ENCODE data around the gene NPFF.

NPFF gene

DNA sequence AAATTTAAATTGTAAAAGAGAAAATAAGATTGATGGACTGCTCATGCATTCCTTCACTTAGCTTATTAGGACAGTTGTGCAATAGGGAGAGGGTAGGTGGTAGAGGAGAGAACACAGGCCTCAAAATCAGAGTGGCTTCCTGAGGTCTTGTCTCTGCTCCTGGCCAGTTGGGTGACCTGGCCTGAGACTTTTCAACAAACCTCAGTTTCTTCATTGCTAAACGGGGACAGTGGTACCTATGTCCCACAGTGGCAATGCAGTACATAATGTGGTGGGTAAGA lies 10.6 kb downstream of the NPFF start:
- Histone ChIP-seq H3K4me3 (no peak overlapping the region), H3K36me3 (replicated peaks) (no peaks in the 10 kb centered on the region), H3K9me3 (no peaks in the 10 kb centered on the region), H3K4me1 (peaks cover 20% of the 10 kb centered on the region), H3K27me3 (ENCODE audit: low read depth) (no peaks in the 10 kb centered on the region)
- in situ Hi-C loops (cut with MboI; ENCODE audit: low sequenced_read_pairs), result no loop called here
- DNase-seq (ENCODE audit: low spot score in 2 of 2), result no peak

DNA sequence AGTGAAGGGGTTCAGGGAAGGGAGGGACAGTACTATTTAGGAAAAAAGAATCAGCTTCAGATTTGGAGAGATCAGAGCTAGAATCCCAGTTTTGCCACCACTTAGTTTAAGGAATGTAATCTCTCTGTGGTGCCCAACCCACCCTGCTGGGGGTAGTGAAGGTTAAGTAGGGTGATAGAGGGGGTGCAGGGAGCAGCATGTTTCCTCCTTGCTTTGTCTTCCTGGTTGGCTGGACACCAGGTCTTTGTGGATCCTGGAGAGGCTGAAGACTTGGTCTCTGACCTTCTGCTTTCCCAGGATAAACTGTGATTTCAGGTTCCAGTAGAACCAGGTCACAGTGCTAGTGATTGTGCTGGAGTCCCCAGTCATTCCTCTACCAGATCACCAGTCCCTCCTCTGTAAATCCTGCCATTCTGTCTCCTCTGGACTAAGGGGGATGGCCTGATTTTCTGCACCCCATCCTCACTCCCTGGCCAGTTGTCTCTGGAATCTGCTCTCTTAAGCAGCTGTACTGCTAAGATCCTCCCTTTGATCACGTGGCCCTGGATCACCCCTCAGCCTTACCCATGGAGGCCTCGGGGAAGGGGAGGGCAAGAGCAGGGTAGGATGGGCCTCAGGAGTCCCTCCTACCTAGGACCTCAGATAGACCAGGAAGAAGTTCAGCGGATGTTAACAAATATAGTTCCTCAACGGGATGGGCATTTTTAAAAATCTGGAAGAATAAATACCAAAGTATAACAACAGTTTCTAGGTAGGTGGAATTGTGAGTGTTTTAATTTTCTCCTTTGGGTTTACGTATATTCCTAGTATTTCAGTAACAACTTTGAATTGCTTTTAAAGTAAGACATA lies 11.2 kb downstream of the NPFF start:
- no peak overlapping the region for H3K4me3 ChIP-seq
- no peaks in the 10 kb centered on the region for H3K36me3 ChIP-seq (replicated peaks)
- no peaks in the 10 kb centered on the region for H3K27me3 ChIP-seq (ENCODE audit: low read depth)
- H3K9me3 ChIP-seq, result no peaks in the 10 kb centered on the region
- peak in 1 of 2 experiments; percentile 64 for DNase-seq (ENCODE audit: low spot score in 2 of 2)
- in situ Hi-C loops (cut with MboI; ENCODE audit: low sequenced_read_pairs), result no loop called here
- peaks cover 17% of the 10 kb centered on the region for H3K4me1 ChIP-seq

DNA sequence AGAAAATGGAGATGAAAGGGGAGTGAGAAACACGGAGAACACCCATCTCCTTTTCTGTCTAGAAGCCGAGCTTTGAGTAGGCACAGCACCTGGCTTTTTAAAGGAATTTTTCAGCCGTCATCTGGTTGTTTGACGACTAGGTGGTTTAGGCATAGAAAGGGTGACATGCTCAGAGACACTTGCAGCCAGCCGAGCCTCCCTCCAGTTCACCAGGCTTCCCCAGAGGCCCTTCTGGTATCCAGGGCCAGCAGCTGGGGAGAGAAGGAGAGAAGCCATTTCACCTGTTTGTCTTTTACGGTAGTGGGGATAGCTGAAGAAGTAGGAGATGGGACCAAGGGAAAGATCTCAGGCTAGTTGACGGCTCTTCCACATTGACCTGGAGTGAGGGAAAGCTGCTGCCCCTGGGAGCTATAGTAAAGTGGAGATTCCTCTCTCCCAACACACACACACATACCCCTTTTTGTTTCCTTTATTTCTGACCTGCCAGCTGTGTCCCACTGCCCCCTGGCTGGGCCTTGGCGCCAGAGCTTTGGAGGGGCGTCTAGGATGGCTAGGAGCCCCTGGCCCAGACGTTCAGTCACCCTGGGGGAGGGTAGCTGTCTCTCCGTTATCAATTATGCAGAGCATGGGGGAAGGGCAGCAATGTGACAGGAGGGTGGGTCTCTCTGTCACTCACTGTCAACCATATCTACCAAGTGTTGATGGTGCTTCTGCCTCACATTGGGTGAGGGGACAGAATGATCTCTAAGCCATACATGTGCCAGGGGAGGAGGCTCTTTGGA lies 13.5 kb downstream of the NPFF start:
- H3K4me1 ChIP-seq, result peaks cover 9% of the 10 kb centered on the region; the same call in 1 of the 2 replicates
- H3K27me3 ChIP-seq (ENCODE audit: low read depth), result no peaks in the 10 kb centered on the region
- in situ Hi-C loops (cut with MboI; ENCODE audit: low sequenced_read_pairs), result no loop called here
- H3K9me3 ChIP-seq, result no peaks in the 10 kb centered on the region
- no peak for DNase-seq (ENCODE audit: low spot score in 2 of 2)
- H3K36me3 ChIP-seq (replicated peaks), result no peaks in the 10 kb centered on the region
- H3K4me3 ChIP-seq, result peak overlapping the region; percentile 39

DNA sequence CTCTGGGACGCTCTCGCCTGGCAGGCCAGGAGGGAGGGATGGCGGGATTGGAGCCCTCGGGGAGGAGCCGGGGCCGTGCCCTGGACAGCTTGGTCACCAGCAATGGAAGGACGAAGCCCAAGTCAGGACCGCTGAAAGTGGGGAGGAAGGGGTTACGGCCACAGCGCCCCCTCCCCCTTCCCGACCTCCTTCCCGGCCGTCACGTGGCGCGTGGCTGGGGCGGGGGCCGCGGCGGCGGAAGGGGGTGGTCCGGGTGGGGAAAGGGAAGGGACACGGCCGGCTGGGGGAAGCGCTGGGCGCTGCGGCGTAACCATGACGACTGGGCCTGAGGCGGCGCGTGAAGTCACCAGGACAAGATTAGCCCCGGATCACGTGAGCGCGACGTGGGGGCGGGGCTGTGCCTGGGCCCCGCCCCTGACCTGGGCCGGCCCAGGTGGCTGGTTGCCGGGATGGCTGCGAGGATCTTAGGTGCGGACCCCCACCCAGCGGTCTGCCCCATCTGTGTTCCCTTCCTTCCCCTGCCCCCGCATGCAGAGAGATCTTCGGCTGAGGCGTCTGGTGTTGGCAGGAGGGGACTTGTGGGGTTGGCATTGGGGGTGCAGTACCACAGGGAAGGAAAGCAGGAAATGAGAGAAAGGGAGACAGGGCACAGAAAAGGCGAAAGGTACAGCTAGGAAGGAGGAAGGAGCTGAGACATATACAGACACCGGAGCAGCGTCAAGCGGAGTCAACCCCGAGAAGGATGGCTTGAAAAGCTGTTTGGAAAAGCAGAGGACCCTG lies 14.3 kb downstream of the NPFF start:
- Histone ChIP-seq H3K4me1 (peaks cover 9% of the 10 kb centered on the region; the same call in 1 of the 2 replicates), H3K27me3 (ENCODE audit: low read depth) (no peaks in the 10 kb centered on the region), H3K36me3 (replicated peaks) (peaks cover 3% of the 10 kb centered on the region), H3K4me3 (peak overlapping the region; percentile 39), H3K9me3 (no peaks in the 10 kb centered on the region)
- DNase-seq (ENCODE audit: low spot score in 2 of 2), result peak; percentile 72 to 96
- in situ Hi-C loops (cut with MboI; ENCODE audit: low sequenced_read_pairs), result no loop called here

DNA sequence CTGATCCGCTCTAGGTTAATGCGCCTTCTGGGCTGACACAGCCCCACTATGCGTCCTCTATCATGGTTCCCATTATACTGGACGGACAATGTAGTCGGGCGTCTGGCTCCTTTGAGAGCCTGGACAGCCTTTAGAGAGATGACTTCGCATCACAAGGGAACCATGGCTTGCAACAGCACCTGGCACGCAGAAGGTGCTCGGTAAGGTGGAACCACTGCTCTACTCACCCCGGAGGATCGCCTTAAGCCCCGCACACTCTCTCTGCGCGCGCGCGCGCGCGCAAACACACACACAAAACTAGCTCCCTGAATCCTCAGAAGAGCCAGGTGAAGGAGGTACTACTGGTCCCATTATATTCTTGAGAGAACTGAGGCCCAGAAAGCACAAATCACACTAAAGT lies 15.1 kb downstream of the NPFF start:
- H3K4me1 ChIP-seq, result peaks cover 9% of the 10 kb centered on the region; the same call in 1 of the 2 replicates
- DNase-seq (ENCODE audit: low spot score in 2 of 2), result no peak
- H3K27me3 ChIP-seq (ENCODE audit: low read depth), result no peaks in the 10 kb centered on the region
- in situ Hi-C loops (cut with MboI; ENCODE audit: low sequenced_read_pairs), result no loop called here
- no peaks in the 10 kb centered on the region for H3K9me3 ChIP-seq
- peaks cover 11% of the 10 kb centered on the region for H3K36me3 ChIP-seq (replicated peaks)
- H3K4me3 ChIP-seq, result peak overlapping the region; percentile 39

DNA sequence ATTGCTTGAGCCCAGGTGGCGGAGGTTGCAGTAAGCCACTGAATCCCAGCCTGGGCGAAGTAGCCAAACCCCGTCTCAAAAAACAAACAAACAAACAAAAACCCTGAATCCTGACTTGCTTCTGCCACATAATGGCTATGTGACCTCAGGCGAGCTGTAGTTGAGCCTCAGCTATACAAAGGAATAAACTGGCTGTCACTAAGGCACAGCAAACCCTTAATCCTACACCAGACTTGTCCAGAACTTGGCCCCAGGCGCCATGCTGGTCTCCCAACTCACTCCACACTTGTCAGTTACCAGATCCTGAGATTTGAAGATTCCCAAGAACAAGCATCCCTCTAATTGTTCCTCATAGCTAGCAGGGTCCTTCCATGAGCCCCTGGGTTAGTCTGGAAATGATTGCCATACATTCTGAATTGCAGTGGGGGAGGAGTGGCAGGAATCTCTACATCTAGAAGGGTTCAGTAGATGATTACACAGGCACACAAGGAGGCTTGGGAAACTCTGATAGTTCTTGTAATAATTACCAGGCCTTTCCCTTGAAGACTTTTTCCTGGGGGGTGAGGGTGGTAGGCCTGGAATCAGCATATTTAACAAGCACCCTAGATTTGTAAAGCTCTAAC lies 17.9 kb downstream of the NPFF start:
- H3K27me3 ChIP-seq (ENCODE audit: low read depth), result no peaks in the 10 kb centered on the region
- no peaks in the 10 kb centered on the region for H3K9me3 ChIP-seq
- in situ Hi-C loops (cut with MboI; ENCODE audit: low sequenced_read_pairs), result no loop called here
- peaks cover 39% of the 10 kb centered on the region for H3K36me3 ChIP-seq (replicated peaks)
- DNase-seq (ENCODE audit: low spot score in 2 of 2), result no peak
- H3K4me1 ChIP-seq, result peaks cover 7% of the 10 kb centered on the region; the same call in 1 of the 2 replicates
- H3K4me3 ChIP-seq, result no peak overlapping the region

DNA sequence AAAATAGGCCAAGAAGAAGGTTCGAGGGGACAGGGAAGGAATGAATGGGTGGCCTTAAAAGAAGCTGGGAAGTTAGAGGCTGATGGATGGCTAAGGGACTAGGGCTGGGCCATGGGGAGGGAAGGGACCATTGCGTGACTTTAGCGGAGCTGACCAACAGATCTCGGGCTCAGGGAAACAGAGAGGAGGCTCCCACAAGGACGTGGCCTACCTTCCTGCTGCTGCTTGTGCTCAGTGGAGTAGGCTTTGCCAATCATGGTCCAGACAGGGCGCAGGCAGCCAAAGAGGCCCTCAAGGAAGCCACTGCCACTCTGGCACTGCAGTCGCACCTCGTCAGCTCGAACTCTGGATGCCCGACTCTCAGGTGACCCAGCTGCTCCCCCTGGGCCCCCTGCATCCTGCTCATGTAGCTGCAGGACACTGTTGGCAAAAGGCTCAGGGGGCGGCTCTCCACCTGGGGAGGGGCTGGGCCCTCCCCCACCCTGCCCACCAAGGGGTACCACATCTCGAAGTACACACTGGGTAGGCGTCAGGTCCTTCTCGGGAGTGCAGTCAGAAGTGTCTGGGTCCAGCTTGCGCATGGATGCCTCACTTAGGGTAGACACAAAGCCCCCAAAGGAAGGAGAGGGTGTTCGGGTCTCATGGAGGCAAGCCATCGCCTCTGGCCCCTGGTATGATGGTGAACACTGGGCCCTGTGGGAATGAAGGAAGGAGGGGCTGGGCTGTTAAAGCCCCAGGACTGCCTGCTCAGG lies 20.4 kb downstream of the NPFF start:
- Histone ChIP-seq H3K27me3 (ENCODE audit: low read depth) (no peaks in the 10 kb centered on the region), H3K4me3 (no peak overlapping the region), H3K9me3 (no peaks in the 10 kb centered on the region), H3K36me3 (replicated peaks) (peaks cover 64% of the 10 kb centered on the region), H3K4me1 (no peaks in the 10 kb centered on the region)
- DNase-seq (ENCODE audit: low spot score in 2 of 2), result no peak
- in situ Hi-C loops (cut with MboI; ENCODE audit: low sequenced_read_pairs), result no loop called here

DNA sequence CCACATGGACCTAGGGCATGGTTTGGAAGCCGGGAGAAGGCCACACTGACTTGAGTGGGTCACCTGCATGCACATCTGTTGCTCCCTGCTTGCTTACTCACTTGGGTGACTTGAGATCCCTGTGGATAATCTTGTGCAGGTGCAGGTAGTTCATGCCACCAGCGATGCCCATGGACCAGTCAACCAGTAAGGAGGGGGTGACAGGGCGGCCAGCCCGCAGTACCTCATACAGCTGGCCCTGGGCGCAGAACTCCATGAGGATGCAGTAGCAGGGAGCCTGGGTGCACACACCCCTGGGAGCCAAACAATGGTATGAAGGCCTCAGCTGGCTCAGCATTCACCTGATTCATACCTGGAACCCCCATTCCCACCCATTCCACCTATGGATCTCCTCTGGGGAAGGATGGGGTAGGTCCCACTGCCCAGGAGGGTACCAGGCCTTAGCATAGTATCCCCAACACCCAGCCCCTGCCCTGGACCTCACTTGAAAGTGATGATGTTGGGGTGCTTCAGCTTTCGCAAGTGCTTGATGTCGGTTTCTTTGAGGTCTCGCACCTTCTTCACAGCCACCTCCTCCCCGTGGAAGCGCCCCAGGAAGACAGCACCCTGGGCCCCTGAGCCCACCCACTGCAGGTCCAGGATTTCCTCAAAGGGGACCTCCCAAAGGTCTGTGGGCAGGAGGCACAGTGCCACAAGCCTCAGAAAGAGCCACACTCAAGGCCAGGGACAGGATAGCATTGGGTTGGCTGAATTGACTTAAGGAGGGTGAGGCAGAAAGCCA lies 21.1 kb downstream of the NPFF start:
- Histone ChIP-seq H3K4me3 (no peak overlapping the region), H3K4me1 (peaks cover under 1% of the 10 kb centered on the region; the same call in 1 of the 2 replicates), H3K27me3 (ENCODE audit: low read depth) (no peaks in the 10 kb centered on the region), H3K36me3 (replicated peaks) (peaks cover 72% of the 10 kb centered on the region), H3K9me3 (no peaks in the 10 kb centered on the region)
- no peak for DNase-seq (ENCODE audit: low spot score in 2 of 2)
- in situ Hi-C loops (cut with MboI; ENCODE audit: low sequenced_read_pairs), result no loop called here

DNA sequence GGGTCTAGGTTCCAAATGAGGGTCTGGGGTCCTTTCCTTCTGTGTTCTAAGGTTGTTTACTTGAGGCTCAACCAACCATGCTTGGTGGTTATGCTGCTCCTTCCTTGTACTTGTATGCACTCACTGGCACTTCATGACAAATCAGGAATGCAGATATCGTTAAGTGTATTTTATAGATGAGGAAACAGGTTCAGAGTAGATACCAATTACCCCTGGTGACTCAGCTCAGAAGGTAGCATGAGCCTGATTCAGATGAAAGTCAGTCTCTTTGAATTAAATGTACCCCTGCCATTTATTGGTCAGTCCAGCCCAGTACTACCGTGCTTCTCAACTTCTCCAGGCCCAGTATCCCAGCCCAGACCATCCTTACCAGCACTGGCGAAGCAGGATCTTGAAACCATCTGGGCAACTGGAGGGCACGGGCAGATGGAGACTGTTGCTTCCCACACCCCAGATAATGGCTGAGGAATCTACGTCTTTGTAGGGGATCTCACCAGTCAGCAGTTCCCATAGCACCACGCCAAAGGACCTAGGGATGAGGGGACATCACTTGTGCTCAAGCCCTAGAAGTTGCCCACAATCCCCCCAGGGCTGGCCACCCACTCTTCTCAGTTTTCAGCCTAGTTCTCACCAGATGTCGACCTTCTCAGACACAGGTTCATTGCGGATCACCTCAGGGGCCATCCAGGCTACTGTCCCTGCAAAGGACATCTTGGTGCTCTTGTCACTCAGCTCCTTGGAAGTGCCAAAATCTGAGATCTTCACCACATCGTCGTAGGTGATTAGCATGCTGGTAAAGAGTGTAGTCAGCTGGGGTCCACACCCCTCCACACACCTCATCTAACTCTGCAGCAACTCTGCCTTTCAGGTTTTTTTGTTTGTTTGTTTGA lies 22.4 kb downstream of the NPFF start:
- peaks cover 79% of the 10 kb centered on the region for H3K36me3 ChIP-seq (replicated peaks)

DNA sequence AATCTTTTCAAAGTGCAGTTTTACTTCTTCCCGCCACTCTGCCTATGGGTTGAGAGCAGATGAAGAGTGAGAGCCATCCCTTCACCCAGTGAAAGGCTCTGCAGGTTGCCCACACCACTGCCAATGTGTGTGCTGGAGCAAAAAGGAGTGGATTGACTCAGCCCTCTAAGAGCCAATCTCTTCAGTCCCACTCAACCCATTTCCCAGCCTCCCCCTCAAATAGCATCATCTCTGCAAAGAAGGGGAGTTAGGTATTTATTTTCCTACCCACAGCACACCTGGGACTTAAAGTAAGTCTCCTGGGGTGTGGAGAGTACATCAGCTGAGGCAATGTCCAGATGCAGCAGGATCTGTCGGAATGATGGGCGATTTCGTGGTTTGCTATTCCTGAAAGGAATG lies 23.3 kb downstream of the NPFF start:
- H3K36me3 ChIP-seq (replicated peaks), result peaks cover 87% of the 10 kb centered on the region
- peaks cover 17% of the 10 kb centered on the region for H3K4me1 ChIP-seq
- H3K27me3 ChIP-seq (ENCODE audit: low read depth), result no peaks in the 10 kb centered on the region
- H3K9me3 ChIP-seq, result no peaks in the 10 kb centered on the region
- in situ Hi-C loops (cut with MboI; ENCODE audit: low sequenced_read_pairs), result no loop called here
- no peak for DNase-seq (ENCODE audit: low spot score in 2 of 2)
- H3K4me3 ChIP-seq, result no peak overlapping the region

More for the DNA sequence above, 22.4 kb downstream of the NPFF start:
- Histone ChIP-seq H3K4me1 (peaks cover 11% of the 10 kb centered on the region), H3K9me3 (no peaks in the 10 kb centered on the region), H3K27me3 (ENCODE audit: low read depth) (no peaks in the 10 kb centered on the region), H3K4me3 (no peak overlapping the region)
- in situ Hi-C loops (cut with MboI; ENCODE audit: low sequenced_read_pairs), result no loop called here
- no peak for DNase-seq (ENCODE audit: low spot score in 2 of 2)

DNA sequence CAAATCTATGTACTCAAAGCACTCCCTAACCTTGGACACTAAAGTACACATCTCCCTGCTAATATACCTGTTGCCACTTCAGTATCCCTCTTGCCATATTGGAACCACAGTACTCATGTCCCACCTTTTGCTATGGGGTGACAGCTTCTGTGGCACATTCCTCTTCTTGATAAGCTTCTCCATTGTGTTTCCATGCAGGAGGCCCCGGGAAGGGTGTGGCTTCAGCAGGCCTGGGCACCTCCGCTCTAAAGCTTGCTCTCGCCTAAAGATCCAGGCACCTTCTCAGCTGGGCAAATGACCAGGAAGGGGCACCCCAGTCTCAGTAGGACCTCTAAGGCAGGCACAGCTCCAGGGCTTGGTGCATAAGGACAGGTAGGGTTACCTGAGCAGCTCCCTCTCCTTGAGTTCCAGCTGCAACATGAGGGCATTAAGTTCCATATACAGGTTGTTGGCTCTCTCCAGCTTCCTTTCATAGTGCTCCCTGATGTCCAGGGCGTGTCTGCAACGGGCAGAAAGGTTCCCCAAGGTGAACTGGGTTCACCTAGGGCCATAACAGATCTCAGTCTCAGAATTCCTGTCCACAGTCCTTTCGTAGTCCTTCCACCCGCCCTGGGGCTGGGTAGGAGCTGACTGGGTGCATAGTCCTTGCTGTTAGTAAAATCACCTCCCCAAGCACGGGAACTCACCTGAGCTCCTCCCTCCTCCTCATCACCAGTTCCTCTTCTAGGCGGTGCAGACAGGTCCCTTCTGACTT lies 23.9 kb downstream of the NPFF start:
- peaks cover 20% of the 10 kb centered on the region for H3K4me1 ChIP-seq
- in situ Hi-C loops (cut with MboI; ENCODE audit: low sequenced_read_pairs), result no loop called here
- no peak for DNase-seq (ENCODE audit: low spot score in 2 of 2)
- no peaks in the 10 kb centered on the region for H3K9me3 ChIP-seq
- H3K4me3 ChIP-seq, result no peak overlapping the region
- H3K36me3 ChIP-seq (replicated peaks), result peaks cover 93% of the 10 kb centered on the region
- no peaks in the 10 kb centered on the region for H3K27me3 ChIP-seq (ENCODE audit: low read depth)

Measured in HAP-1 (cell line).